ENCODE measurements around the gene SLC25A3.

DNA sequence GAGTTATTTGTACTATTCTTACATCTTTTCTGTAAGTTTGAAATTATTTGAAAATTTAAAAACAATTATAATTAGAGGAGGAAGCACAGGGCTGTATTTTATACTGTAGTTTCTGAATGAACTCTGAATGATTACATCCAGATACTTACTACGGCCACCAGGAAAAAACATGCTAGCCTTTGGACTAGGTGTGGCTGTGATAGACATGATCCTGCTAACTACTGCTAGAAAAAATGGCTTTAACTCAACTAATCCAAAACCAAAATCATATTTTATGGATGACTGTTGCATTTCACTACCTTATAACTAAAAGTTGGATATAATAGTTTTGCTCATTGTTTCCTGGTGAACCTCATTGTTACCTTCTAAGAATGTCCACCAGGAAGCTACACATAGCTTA lies 15.1 kb upstream of the SLC25A3 start:
- TF ChIP-seq EZH2 (IDR thresholded peaks at IDR 0.05; ENCODE audit: insufficient read depth, poor library complexity, severe bottlenecking): no peak
- TF ChIP-seq EZH2phosphoT487 (IDR thresholded peaks at IDR 0.05; ENCODE audit: insufficient read depth, low read depth): no peak
